ENCODE data around the gene MEGF9.
A peak's percentile ranks its signal among the peaks of the same experiment; 100 is the strongest.
"Not testable (repeated sequence)": the region's sequence is repeated elsewhere in the genome, so short reads cannot be mapped to it uniquely, and the experiment has no call there.

The MEGF9 gene

DNA sequence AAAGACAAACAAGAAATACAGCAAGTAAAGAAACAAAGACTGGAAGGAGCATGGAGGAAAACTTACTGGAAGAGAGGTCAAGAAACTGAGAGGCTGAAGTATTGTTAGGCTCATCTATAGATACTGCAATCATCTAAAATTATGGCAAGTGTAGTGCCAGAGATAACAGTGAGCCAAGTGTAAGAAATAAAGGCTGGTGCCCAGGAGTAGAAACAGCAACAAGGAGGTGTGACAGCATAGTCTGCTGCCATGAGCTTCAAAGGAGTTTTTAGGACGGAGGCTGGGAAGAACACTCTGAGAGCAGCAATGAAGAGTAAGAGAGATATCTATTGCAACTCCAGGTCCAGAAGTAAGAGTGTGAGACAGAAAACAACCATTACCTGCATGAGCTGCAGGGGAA lies 60.5 kb downstream of the MEGF9 start:
- no peak for DNase-seq

DNA sequence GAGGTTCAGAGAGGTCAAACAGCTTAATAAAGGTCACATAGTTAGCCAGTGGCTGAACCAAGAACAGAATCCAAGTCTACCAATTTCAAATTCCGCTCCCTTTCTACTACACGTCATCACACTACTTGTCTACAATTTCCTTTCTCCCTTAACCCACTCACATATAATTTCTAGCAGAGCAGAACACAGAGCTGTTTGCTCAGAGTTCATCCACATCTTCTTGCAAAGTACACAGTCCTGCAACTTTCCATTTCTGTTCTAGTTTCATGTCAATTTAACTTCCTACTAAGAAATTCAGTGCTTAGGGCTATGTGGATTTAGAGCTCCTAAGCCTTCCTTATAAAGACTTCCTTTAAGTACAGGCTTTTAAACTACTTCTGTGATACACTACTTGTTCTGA lies 61.3 kb downstream of the MEGF9 start:
- DNase-seq = no peak

DNA sequence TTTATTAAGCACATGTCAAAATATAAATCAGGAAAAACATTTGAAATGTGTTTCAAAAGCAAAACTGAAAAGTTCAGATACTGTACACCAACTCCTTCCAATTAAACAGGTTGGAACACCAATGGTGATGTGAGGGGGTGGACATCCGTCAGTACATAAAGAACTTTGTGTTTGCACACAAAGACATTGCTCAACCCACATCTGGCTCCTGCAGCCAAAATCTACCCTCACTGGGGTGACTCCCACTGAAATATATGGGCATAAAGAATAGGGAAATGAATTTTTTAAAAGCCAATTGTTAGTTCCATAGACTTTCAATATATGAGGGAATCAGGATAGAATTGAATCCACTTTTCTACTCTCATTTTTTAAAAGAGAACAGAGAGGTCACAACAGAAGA lies 63.9 kb downstream of the MEGF9 start:
- DNase-seq = no peak

DNA sequence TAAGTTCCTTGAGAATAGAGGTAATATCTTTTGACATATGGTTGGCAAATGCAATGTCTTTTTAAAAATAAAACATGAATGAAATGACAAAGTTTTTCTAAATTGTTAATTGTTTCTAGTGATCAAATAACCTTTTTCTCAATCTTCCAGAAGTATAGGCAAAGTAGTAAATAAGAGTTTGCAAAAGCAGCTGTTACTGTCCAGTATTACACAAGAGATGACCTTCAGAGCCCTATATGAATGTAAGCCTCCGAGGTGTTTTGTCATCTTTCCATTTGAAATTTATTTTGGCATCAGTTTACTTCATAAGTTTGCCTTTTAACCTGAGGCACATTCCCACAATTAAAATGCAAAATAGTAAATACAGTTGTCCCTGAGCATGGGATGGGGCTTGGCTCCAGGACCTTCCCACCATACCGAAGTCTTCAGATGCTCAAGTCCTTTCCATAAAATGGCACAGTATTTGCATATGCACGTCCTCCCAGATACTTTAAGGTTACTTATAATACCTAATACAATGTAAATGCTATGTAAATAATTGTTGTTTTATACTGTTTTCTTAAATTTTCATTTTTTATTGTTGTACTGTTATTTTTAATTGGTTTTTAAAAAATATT lies 65.6 kb downstream of the MEGF9 start:
- no peak for DNase-seq

DNA sequence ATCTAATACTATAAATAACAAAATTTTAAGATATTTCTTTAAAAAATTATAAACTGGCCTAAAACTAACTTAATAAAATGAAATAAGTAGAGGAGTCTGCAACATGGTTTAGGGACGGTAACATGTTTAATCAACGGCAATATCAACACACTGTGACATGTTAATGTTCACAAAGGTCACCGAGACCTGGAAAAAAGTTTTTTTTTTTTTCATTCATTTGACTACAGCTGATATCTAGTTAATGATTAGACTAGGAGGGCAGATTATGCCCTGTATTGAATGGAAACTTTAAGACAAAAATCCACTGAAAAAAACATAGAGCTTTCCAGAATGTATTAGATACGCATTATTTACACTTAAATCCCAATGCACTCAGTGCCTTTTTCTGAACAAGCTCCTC lies 67.3 kb downstream of the MEGF9 start:
- DNase-seq = no peak

DNA sequence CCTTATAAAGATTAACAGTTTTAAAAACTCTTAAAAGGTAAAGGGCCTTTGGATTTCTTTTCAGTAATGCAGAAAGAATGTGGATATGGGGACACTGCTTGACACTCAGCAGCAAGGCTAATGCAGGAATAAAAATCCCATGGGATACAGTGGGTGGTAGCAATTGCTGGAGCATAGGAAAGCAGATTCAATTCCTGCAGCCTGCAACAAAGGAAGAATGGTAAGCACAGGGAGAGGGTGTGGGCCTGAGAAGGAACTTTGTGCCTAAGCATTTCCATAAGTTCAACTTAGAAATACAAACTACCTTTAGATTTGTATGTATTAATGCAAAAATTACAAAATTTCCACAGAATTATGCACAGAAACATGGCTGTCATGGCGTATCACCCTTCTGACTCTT lies 68.5 kb downstream of the MEGF9 start:
- DNase-seq = no peak

DNA sequence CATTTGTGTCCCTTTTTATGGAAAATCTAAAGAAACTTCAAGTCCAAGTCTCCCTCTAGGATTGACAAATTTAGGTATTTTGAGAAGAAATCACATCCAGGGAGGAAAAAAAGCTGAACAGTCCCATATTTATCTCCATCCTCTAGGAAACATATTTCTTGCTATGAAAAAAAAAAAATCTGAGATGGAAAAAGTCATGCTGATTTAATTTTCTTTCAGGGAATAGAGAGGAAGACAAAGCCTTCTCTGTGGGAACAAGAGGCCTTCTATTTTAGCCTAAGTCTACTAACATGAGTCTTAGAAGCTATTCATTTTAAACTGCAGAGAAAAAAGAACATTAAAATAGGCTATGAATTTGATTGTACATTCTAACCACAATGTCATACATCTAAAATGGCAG lies 71.2 kb downstream of the MEGF9 start:
- no peak for DNase-seq

DNA sequence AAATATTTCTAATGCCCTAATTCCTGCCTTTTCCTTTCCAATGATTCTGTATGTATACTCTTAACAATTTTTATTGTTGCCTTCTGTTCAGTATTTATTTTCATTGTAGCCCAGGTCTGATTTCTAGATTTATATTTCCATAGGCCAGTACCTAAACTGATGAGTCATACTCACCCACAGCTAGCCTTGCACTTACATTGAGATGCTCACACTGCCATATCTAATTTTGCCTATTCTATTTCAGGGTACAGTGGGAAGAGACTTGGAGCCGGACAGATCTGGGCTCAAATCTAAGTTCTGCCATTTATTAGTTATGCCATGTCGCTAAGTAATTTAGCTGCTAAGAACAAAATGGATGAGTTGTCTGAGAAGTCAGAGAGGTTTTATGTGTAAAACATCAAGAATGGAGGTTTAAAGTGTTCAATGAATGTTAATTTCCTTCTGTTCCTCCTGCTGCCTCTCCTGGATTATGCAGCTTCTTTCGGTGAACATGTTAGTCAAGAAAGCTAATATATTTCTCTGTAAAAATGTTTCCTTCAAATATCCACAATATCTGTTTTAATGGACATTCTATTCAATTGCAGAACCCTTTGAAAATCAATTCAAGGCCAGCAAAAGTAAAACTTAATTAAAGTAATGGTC lies 72.0 kb downstream of the MEGF9 start:
- no peak for DNase-seq

DNA sequence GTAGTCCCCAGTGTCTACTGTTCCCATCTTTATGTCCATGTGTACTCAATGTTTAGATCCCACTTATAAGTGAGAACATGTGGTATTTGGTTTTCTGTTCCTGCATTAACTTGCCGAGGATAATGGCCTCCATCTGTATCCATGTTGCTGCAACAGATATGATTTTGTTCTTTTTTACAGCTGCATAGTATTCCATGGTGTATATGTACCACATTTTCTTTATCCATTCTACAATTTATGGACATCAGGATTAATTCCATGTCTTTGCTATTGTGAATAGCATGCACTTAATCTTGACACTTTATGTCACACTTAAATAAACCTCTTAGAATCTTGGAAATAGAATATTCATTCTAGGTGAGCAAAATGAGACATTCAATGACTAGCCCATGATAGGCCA lies 73.4 kb downstream of the MEGF9 start:
- DNase-seq = not testable (repeated sequence)

DNA sequence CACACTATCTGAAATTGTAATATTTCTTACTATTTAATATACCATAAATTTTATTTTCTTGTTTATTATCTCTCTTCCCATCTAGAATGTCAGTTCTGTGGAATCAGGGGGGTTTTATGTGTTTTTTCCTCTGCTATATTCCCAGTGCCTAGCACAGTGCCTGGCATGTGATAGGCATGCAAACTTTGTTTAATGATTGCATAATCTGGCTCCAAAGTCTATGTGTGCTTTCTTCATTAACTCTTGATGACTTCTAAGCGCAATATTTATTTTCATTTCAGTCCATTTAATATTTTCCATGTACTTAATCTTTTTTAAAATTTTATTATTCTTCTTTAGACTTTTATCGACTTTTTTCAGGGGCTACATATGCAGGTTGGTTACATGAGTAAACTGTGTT lies 73.9 kb downstream of the MEGF9 start:
- no peak for DNase-seq

DNA sequence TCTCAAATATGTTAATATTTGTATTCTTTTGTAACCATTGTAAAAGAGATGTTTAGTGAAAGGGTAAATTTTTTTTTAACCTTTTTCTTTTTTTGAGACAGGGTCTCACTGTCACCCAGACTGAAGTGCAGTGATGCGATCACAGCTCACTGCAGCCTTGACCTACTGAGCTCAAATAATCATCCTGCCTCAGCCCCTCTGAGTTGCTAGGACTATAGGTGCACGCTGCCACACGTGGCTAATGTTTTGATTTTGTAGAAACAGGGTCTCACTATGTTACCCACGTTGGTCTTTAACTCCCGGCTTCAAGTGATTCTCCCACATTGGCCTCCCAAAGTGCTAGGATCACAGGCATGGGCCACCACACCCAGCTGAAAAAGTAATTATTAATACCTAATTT lies 76.4 kb downstream of the MEGF9 start:
- no peak for DNase-seq

DNA sequence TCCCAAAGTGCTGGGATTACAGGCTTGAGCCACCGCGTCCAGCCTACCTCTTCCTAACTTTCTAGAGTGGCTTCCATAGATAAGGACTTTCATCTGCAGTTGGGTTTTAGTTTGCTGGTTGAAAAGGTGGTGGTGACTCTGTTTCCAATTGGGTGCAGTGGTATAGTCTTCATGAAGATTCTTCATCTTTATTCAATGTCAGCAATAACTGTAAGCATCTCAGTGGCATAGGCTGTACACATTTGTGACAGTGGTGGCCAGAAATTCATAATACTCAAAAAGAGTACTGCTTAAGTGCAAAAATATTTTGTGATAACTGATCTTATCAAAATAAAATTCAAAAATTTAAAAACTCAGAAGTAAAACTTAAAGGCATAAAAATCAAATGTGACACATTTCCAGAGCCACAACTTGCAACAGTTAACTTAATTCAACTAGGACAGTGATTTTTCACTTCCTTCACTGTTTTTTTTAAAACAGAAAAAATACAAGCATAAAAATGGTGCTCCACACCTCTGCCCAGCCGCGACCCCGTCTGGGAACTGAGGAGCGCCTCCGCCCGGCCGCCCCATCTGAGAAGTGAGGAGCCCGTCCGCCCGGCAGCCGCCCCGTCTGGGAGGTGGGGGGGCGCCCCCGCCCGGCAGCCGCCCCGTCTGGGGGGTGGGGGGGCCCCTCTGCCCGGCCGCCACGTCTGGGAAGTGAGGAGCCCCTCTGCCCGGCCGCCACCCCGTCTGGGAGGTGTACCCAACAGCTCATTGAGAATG lies 77.9 kb downstream of the MEGF9 start:
- DNase-seq = no peak

DNA sequence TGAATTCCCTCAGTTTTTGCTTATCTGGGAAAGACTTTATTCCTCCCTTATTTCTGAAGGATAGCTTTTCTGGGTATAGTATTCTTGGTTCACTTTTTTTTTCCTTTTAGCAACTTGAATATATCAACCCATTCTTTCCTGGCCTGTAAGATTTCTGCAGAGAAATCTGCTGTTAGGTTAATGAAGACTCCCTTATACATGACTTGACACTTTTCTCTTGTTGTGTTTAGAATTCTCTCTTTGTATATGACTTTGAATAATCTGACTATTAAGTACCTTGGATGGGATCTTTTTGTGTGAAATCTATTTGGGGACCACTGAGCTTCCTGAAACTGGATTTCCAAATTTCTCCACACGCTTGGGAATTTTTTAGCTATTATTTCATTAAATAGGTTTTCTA lies 79.3 kb downstream of the MEGF9 start:
- DNase-seq = no peak

DNA sequence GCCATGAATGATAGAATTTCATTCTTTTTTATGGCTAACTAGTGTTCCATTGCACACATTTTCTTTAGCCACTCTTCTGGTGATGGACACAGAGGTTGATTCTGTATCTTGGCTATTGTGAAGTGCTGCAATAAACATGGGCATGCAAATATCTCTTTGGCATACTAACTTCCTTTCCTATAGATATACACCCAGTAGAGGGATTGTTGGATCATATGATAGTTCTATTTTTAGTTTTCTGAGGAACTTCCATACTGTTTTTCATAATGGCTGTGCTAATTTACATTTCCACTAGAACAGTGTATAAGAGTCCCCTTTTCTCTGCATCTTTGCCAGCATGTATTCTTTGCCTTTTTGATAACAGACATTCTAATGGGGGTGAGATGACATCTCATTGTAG lies 83.9 kb downstream of the MEGF9 start:
- DNase-seq = no peak

DNA sequence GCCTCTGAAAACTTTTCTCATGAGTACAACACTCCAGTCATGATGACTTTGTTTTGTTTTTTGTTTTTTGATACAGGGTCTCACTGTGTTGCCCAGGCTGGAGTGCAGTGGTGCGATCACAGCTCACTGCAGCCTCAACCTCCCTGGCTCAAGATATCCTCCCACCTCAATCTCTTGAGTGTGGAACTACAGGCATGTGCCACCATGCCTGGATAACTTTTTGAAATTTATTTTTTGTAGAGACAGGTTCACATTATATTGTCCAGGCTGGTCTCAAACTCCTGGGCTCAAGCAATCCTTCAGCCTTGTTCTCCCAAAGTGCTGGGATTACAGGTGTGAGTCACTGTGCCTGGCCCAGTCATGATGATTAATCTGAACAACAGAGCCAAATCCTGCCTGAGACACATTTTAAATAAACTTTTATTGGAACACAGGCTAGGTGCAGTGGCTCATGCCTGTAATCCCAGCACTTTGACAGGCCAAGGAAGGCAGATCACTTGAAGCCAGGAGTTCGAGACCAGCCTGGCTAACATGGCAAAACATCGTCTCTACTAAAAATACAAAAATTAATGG lies 85.3 kb downstream of the MEGF9 start:
- DNase-seq = not testable (repeated sequence)

DNA sequence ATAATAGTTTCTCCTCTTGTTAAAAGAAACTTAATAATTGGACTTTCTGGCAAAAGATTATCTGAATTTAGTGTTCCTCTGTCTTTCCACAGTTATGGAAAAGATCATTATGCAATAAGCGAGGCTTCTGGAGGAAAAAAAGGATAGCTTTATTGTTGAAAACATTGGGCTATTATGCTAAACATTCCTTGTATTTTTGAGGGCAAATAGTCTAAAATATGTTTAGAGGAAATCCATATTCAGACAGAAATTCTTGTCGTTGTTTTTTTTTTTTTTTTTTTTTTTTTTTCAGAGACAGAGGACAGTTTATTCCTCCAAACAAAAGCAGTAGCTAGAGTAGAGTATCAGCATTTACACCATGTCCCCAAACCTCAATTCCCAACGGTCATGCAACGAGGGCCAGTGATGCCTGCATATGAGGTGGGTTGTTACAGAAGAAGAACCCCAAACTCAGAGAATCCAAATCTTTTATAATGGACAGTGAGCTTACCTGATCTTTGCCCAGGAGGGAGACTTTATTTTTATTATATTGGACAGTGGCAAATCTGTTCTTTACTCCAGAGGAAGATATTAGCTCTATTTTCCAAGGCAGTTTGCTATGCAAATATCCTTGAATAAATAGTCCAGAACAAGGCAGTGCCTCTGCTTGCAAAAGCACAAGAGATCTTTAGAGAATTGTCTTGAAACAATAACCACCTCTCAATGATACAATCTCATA lies 85.9 kb downstream of the MEGF9 start:
- no peak for DNase-seq

DNA sequence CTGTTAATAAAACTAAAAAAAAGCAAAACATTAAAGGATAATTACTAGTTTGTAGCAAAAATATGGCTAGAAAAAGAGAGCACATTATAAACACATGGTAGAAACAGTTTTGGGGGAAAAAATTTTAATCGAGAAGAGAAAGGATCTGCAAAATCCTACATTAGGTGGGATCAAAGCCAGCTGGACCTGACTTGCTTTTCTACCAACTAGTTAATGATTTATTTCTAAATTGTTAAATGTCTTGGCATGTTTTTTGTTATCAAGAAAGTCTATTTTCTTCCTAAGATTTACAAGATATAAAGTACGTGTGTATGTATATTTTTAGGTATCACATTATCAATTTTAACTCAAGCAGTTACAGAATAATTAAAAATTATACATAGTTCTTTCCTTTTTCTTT lies 87.2 kb downstream of the MEGF9 start:
- DNase-seq = no peak

DNA sequence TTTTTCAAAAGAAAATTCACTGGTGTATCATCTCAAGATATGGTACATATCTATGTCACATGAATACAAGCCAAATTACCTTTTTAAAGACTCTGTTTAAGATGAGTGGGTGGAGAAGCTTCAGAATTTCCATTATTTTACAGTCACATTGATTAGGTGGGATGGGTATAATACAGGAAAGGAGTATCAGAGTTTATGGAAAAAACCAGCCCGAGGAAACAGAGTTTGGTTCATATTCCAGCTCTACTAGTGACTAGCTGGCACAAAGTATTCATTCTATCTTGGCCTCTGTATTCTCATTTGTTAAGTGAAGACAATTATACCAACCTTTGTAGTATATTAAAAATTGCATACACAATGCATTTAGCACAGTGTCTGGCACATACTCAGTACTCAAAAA lies 87.8 kb downstream of the MEGF9 start:
- DNase-seq = no peak

DNA sequence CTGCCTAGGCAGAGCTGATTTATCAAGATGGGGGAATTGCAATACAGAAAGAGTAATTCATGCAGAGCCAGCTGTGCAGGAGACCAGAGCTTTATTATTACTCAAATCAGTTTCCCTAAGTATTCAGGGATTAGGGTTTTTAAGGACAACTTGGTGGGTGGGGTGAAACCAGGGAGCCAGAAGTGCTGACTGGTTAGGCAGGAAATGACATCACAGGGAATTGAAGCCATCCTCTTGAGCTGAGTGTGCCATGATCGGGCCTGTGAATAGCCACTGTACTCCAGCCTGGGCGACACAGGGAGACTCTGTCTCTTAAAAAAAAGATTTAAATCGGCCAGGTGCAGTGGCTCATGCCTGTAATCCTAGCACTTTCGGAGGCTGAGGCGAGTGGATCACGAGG lies 89.0 kb downstream of the MEGF9 start:
- DNase-seq = no peak

DNA sequence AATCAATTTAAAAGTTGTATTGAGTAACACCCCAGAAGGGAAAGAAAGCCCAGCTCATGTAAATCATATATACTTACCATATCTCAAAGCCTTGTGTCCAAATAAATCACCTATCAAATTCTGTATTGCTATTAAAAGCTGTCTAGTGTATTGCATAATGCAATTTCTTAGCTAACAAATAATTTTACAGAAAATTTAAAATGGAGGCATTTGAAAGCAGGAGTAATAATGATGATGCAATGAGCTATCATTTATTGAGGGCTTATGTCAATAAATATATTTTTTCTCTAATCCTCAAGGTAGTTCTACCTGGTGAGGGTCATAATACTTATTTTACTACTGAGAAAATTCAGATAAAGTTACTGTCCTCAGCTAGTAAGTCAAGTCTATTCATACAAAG lies 91.5 kb downstream of the MEGF9 start:
- DNase-seq = no peak

DNA sequence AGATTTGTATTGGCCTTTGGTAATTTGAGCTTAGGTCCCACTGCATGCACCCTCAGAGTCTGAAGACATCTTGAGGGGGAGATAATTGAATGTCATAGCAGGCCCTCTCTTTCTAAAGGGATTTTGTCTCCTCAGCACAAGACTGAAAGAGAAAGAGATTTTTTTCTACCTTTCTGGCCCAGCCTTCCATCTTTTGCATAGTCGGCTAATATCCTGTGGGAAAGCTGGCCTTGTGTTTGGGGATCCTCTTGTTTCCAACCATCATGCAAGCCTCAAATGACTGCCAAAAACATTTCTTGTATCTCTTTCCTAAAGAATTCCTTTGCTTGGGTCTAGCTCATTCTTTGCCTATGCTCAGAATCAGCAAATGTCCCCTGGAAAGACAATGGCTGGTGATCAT lies 92.3 kb downstream of the MEGF9 start:
- DNase-seq = no peak

DNA sequence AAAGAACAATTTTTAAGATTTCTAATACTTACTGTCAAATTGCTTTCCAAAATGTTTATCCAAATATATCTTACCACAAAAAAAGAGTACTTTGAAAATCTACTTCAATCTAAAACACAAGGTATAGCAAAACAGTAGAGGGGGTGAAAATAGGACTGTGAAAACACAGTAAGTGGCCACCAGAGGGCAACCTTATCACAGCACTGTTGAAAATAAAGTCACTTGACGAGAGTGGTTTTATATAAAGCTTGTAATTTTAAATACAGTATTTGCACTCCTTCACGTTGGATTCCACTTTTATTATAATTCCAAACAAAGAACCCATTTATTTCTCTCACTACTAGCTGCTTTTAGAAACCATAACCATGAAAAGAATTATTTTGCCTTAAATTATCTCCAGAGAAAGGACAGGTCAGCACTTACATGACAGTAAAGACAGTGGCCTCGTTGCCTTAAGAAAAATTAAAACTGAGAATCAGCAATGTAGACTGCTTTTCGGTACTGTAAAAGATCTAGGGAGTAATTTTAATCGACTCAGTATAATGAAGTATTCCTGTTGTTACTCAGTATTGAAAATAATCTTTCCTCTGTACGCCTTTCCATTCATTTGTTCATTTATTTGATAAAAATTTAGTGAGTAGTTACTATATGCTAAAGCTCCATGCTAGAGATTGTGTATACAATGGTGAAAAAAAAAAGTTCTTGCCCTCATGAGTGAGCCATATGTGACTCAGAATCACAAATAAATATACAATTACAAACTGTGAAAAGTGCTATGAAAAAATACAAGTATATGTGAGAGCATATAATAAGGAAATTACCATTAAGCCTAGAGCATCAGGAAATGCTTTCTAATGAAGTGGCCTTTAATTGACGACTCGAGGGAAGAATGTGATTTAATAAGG lies 94.3 kb downstream of the MEGF9 start:
- peak; percentile 61 for DNase-seq
